HG03342 (cell line): ENCODE measurements around the gene IL18RAP.

Source experiments
- ATAC-seq: cut with Tn5 transposase; IDR thresholded peaks from one replicate; pipeline ENCODE4 v1.9.1; 2021; ENCODE audit warnings: mild to moderate bottlenecking, moderate library complexity; ENCODE audit not compliant: unreplicated experiment

IL18RAP gene

DNA sequence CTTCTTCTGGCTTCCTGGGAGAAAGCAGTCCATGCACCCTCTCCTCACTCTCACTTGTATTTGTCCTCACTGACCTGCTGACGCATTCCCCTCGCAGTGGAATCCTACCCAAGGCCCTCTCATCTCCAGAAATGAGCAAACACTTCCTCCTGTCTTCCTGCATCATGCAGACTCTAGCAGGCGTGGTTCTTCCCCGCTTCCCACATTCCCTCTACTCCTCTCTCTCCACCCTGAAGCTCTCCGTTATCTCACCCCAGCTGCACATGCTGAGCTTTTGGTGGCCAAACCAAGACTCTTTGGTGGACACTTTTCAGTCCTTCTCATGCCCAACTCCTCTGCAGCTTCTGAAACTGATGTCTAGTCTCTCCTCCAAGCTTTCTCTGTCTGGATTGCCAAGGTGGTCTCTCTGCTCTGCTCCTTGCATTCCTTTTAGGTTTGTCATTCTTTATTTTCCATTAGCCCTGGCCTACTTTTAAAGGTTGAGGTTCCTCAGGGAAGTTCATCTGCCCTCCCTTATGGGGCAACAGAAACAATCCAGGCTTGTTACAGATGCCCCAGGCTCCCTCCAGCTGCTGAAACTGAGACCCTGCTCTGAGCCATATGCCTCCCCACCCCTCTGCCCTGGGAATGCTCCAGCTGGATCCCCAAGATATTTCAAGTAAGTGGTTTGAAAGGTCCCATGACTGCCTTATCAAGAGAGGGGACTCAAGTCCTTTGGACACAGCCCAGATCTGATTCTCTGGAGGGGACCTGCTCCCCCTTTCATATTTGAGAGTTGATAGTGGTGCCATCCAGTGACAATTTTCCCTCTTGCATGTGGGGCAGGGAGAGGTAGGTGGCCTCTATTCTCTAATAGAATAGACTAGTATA is 835 bp upstream of the IL18RAP start:
- no peak for ATAC-seq

DNA sequence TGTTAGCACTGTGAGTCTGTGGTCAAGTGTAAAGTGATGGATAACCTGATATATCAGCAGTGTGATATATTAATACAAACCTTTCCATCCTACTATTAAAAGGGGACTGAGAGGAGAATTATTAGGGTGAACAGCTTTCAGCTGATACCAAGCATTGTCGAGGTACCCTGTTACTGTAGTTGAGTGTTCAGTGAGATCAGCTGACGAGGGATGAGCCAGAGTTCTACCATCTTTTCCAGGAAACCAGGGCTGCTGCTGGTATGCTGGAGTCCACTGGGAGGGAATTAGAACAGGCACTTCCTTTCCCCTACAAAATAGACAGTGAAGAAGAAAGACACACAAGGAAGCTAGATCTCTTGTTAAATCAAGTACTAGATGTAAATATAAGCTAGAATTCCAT is 408 bp downstream of the IL18RAP start:
- no peak for ATAC-seq

DNA sequence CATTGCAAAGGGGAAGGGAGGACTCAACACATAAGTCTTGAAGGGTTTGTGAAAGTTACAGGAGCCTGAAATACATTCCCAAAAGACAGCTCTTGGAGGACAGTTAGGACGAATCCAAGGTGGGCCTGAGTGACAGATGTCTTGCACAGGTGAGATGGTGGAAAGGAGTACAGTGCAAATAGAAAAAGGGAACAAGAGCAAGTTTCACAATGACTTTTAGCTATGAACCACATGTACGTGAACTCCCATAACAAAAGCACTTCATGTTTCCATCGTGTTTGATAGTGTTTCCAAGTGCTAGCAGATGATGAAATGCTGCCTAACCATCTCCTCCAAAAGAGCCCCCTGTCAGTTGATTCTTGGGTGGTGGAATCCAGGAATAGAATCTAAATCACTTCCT is 1.8 kb downstream of the IL18RAP start:
- ATAC-seq: peak; percentile 95

DNA sequence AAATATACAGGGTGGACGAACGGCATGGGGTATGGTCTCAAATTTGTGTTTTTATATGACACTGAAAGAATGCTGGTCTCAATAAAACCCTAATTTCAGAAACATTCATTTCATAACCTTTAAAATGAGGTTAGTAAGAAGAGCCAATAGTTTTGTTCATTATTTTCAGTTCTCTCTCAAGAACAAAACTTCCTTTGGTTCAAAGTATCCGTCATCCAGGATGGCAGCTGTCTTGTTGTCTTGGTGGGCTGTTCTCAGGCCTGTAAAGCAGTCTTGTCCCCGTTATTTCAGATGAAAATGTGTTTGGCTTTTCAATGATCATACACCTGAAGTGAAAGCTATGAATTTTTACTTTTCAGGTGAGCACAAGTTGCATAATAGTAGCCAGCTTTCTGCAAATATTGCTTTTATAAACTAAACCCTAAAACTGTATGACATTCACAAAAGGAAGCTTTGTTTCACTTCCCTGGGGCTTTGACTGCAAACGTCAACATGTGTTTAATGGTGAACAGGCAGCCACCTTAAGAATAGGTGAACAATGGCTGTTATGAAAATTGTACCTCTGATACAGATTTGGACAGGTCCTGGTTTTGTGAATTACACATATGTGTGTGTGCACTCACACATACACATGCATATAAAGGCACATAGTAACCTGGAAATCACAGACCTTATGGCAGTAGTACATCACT is 2.6 kb downstream of the IL18RAP start:
- ATAC-seq: no peak

DNA sequence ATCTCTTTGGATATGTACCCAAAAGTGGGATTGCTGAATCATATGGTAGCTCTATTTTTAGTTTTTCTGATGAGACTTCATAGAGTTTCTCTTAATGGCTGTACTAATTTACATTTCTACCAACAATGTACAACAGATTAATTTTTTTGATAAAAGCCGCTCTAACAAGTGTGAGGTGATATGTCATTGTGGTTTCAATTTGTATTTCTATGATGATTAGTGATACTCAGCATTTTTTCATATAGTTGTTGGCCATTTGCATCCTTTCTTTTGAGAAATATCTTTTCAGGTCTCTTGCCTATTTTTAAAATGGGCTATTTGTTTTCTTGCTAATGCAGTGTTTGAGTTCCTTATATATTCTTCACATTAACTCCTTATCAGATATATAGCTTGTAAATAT is 4.3 kb downstream of the IL18RAP start:
- ATAC-seq: no peak

DNA sequence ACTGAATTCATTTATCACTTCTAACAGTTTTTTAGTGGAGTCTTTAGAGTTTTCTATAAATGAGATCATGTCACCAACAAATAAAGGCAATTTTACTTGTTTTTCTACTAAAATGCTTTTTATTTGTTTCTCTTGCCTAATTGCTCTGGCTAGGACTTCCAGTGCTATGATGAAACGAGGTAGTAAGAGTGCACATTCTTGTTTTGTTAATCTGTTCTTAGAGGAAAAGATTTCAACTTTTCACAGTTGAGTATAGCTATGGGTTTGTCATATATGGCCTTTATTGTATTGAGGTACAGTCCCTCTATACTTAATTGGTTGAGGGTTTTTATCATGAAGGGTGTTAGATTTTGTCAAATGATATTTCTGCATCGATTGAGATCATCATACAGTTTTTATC is 5.6 kb downstream of the IL18RAP start:
- no peak for ATAC-seq

DNA sequence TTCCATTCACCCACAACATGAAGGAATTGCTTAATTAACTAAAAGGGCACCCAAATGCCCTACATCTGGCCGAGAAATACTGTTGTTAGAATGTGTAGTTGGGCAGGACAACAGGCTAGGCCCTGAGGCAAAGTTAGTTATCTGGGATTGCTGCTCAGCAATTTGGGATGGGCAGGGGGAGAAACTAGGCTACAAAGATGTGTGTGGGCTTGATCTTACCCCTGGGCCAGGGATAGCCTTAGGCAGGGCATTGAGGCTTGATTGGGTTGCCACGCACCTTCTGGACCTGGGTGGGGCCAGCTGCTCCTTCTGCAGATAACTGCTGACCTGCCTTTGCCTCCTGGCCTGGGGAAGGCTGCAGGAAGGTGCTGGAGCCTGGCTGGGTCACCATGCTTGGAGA is 9.4 kb downstream of the IL18RAP start:
- ATAC-seq: no peak

DNA sequence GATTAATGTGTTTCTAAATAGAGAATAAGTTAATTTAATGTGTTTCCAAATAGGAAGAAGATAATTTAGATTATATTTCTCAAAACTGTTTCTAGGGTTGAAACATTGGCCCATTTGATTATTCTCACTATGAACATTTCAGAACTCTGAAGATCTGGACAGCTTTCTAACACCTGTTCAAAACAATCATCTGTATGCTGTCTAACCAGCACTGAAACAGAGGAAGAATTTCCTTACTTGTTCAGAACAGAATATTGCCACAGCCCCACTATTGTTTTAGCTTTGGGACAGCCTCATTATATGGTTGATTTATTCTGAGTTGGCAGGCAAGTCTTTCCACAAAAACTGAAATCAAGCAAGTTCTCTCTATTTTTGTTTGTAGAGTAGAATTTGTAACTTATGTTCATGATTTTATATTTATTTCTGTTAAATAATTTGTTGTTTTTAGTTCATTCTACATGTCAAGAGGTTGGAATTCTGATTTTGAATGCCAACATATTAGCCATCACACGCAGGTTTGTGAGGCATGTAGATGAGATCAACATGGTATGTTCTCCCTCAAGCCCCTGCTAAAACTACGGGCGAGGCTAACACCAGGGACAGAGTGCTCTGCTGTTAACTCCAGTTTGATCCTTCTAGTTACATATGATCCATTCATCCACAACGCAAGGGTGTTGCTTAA is 11.2 kb downstream of the IL18RAP start:
- no peak for ATAC-seq

DNA sequence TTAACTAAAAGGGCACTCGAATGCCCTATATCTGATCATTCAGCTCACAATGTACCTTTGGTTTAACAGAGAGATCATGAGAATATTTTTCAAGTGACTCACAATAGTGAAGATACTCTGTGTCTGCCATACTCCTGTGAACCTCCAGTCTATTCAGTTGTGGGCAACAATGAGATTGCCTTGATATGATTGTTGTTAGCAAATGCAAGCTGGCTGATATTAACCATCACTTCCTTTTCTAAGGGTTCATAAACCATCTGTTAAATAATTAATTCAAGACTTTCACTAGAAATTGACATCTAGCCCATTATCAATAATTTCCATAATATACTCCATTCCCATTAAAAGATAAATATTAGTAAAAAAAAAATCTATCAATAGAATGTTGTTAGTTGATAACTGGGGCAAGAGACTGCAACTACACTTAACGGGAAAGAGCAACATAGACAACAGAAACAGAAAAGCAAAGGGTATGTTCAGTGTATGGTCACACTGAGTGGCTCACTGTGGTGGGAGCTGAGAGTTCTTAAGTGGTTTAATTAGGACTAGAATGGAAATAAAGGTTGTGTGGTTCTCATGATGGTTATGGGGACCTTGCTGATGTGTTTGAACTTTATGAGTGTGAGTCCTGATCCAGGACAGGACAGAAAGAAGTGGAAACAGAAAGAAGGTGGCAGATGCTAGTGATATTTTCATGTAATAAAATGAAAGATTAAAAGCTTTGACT is 11.9 kb downstream of the IL18RAP start:
- ATAC-seq: no peak

DNA sequence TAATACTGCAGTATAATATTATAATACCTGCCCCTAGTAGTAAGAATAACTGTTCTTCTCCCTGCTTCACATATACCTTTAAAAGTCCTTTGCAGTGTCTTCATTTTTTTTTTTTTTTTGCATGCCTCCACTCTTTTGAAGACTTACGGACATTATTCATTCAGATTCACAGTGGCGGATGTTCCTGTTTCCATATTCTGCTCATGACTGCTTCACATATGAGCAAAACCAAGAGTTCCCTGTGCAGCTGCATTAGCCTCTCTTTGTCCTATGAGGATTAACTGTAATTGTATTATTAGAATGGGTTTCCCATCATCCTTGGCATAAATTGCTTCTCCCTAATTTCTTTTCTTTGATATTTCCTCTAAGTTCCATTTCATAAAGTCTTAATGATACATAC is 12.8 kb downstream of the IL18RAP start:
- ATAC-seq: no peak

DNA sequence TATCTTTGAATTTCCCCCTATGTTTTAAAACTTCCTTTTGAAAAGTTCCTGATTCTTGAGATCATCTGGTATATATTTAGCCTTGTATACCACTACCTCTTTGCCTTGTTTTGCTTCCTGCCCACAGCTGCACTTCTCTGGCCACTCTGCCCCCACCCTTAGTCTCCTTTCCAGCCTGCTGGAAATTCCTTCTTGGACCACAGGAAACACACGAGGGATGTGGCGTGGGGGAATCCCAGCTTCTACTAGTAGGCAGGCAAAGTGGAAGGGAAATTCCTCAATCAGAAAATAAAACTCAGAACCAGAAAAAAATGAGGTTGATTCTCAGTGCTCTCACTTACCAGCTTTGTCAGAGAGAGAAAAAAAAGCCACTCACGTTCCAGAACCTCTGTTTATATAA is 13.4 kb downstream of the IL18RAP start:
- no peak for ATAC-seq

DNA sequence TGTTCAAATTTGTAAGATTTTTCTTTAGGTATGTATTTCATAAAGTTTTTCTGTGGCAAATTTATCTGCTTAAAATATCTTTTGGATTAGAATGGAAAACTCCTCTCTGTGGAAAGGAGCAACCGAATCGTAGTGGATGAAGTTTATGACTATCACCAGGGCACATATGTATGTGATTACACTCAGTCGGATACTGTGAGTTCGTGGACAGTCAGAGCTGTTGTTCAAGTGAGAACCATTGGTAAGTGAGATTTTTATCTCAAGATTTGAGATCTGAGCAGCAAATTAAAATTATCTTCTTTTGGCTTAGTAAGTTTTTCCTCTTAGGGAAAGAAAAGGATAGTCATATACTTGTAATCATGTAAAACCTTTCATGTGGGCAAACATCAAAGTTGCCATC is 14.2 kb downstream of the IL18RAP start:
- no peak for ATAC-seq

DNA sequence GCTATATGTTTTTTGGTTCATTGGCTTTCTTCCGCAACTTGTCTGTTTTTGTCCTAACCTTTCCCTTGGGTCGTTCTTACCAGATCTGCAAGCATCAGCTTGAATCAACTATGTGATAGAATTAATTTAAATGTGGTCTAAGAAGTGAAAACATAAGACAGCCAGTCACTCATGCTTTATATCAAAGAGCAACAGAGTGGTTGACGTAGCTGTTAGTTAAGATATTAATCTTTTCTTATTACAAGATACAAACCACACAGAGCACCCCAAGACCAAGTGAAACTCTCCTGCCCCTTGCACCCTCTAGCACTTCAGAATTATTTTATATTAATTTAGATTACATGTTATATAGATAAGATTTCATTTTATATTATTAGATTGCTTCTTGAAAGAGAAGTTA is 15.2 kb downstream of the IL18RAP start:
- no peak for ATAC-seq

DNA sequence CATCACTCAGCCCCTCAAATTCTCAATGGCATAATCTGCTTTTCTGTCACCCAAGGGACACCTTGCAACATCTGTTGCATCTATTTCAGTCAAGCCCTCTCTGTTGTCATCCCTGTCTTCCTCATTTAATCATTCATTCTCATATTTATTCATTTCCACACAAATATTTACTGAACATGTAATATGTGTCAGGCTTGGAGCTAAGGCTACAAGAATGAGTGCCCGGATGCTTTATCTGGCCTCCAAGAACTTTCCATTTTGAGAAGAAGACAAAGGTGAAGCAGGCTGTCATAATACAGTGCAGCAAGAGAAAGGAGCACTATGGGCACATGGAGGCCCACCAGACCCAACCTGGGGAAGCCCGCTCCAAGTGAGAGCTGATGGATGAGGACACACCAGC is 15.6 kb downstream of the IL18RAP start:
- ATAC-seq: no peak

DNA sequence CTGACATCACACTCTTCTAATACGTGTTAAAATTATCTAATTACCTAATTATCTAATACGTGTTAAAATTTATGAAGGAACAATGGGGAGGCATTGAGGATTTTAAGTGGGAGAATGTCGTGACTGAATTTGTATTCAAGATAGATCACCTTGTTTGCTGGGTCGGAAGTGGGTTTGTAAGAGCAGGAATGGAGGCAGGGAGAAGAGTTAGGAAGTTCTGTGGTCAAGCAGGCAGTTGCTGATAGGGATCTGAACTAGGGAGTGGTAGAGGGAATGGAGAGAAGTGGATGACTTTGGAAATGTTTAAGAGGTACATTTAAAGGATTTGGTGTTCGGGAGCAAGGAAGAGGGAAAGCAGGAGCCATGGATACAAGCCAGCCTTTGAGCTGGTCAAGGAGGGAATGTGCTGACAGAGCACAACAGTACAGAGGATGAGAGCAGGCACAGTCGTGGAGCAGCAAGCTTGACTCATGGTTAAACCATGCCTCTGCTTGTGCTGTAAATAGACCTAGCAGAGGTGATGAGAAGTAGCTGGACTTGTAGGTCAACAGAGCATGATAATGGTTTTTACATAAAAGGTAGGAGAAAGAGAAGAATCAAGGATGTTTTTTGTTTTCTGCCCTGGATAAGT is 16.2 kb downstream of the IL18RAP start:
- no peak for ATAC-seq

DNA sequence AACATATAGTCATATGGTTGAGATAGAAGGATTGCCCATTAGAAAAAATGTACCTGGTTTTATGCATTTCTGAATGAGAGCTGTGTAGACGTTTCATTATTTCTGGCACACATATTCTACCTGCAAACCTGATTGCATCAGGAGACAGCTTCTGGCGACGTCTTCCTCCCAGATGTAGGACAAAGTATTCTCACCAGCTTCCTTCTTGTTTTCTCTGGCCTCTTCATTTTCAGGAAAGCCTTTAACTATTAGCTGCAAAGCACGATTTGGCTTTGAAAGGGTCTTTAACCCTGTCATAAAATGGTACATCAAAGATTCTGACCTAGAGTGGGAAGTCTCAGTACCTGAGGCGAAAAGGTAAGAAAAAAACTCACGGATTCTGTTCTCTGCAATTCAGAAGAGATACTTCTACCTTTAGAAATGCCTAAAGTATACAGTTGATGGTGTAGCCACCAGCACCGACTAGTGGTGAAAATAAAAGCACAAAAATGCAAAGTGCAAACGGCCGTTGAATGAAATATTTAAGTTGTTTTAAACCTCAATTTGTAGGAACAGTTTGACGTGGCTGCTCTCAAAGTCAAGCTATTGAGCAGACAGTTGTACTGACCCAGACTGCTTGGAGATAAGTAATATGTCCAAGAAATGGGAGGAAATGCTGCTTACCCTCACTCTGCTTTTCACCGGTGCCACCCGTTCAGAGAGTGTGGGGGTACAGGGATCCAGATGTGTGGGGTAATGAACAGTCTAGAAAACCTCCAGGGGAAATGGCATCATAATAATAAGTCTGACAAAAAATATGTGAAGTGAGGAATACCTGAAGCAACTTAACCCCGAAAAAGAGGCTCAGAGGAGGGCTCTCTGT is 20.2 kb downstream of the IL18RAP start:
- ATAC-seq: no peak

DNA sequence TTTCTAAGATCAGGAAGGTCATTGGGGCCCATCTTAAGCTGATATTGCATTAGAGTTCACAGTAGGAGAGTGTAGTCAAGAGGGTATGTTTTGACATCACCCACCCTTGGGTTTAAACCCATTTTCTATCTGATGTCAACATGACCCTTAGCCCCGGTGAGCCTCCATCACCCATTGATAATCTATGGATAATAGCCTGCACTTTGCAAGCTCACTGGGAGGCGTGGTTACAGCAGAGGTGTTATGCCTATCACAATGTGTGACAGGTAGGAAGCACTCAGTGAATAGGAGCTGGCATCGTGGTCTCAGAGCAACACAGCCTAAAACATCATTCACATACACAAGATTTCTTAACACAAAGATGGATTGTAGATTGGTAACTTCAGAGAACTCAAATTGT is 21.3 kb downstream of the IL18RAP start:
- no peak for ATAC-seq

DNA sequence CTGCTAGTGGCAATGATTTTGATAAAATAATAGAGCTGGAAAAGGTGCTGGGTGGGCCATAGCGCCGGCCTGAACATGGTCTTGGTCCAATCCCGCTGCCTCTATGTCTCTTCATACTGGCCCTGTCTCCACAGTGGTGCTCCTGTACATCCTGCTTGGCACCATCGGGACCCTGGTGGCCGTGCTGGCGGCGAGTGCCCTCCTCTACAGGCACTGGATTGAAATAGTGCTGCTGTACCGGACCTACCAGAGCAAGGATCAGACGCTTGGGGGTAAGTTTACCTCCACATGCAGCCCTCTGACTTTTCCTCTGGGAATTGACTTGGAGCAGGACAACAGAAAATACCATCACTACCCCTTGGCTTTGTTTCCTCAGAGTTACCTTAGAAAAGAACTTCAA is 24.0 kb downstream of the IL18RAP start:
- no peak for ATAC-seq

DNA sequence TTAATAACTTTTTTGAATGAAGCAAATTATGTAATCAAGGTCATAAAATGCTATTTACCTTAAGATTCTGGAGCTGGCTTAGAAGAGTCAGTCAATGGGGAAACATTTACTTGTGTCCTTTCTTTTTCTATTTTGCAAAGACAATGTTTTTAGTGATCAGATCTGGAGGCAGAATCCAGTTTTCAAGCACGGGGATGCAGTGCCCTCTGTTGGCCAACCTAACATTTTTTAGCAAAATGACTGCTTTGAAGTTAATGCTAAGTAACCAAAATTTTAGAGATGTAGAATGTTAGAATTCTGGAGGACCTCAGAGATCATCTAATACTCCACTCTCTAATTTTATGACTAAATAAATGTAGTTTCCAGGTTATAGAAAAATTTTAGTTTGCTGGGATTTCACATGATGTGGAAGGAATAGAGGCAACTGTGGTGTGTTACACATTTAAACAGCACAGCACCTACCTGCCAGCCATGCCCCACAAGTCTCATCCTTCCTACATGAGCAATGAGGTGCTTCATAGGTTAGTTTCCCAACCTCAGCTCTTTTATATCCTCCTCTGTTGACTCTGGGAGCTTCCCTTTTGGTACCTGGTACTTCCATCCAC is 26.5 kb downstream of the IL18RAP start:
- no peak for ATAC-seq
